OCI-M2 (cell line): Measurements from ENCODE around the gene CHAT.

Experiments
- DNase-seq: peaks from one replicate; lab custom pipeline; 2025; ENCODE audit not compliant: unreplicated experiment; lab: John Stamatoyannopoulos, UW

Gene CHAT

GRCh38 chr10:49628599-49628998 lies 14.8 kb downstream of the CHAT start:
- DNase-seq = no peak

GRCh38 chr10:49629431-49629881 lies 15.6 kb downstream of the CHAT start:
- DNase-seq = no peak

- DNase-seq = no peak
Observed at GRCh38 chr10:49631975-49632374, 18.1 kb downstream of the CHAT start.

- no peak for DNase-seq
Observed at GRCh38 chr10:49632406-49633317, 18.8 kb downstream of the CHAT start.

GRCh38 chr10:49633327-49634068 lies 19.7 kb downstream of the CHAT start:
- DNase-seq = no peak

GRCh38 chr10:49634069-49634660 lies 20.3 kb downstream of the CHAT start:
- no peak for DNase-seq

GRCh38 chr10:49642311-49642710 lies 28.5 kb downstream of the CHAT start:
- DNase-seq = no peak

- DNase-seq = no peak
Observed at GRCh38 chr10:49643241-49644034, 29.6 kb downstream of the CHAT start.

- DNase-seq = no peak
Observed at GRCh38 chr10:49644035-49644646, 30.3 kb downstream of the CHAT start.

GRCh38 chr10:49645417-49645816 lies 31.6 kb downstream of the CHAT start:
- no peak for DNase-seq

- no peak for DNase-seq
Observed at GRCh38 chr10:49645871-49646870, 32.3 kb downstream of the CHAT start.

- DNase-seq = no peak
Observed at GRCh38 chr10:49647554-49647953, 33.7 kb downstream of the CHAT start.

- DNase-seq = no peak
Observed at GRCh38 chr10:49647985-49648795, 34.4 kb downstream of the CHAT start.

- DNase-seq = no peak
Observed at GRCh38 chr10:49649294-49649693, 35.5 kb downstream of the CHAT start.

- no peak for DNase-seq
Observed at GRCh38 chr10:49649936-49650723, 36.3 kb downstream of the CHAT start.

GRCh38 chr10:49650724-49651034 lies 36.8 kb downstream of the CHAT start:
- DNase-seq = no peak

- DNase-seq = no peak
Observed at GRCh38 chr10:49651039-49651835, 37.4 kb downstream of the CHAT start.
